WTC11 (cell line): ENCODE data around the gene CCL25.

Experiments used
- CTCF ChIP-seq: fragments of 200-600 bp; IDR thresholded peaks from 2 replicates; pipeline ENCODE4 v1.8.0; 2022; ENCODE audit warnings: antibody characterized with exemption
- ETV6 ChIP-seq: sonication (generic); formaldehyde crosslinking; IDR thresholded peaks from 2 replicates; pipeline ENCODE4 v1.8.1; 2022; ENCODE audit warnings: mild to moderate bottlenecking, missing genetic modification reagents
- JUN ChIP-seq: sonication (generic); formaldehyde crosslinking; IDR thresholded peaks from 2 replicates; pipeline ENCODE4 v1.8.0; 2023; ENCODE audit warnings: mild to moderate bottlenecking, missing genetic modification reagents
- NR2C2 ChIP-seq: sonication (generic); formaldehyde crosslinking; IDR thresholded peaks from 2 replicates; pipeline ENCODE4 v1.8.0; 2022; ENCODE audit warnings: mild to moderate bottlenecking, missing genetic modification reagents
- ZNF138 ChIP-seq: sonication (generic); formaldehyde crosslinking; conservative IDR thresholded peaks from 2 replicates; pipeline ENCODE4 v1.8.1; 2022; ENCODE audit warnings: mild to moderate bottlenecking, moderate library complexity, missing genetic modification reagents

- TF ChIP-seq JUN (no peak), NR2C2 (CRISPR knock-in tag) (no peak), ZNF138 (CRISPR knock-in tag) (no peak), CTCF (no peak), ETV6 (CRISPR knock-in tag) (no peak)
These were observed 31.6 kb downstream of the CCL25 start for GRCh38 chr19:8084152-8084551.
